SU-DHL-6 (cell line): ENCODE data around the gene MAML3.

Experiments used
- CTCF ChIP-seq: fragments of 200-600 bp; sonication (generic); IDR thresholded peaks from one replicate; pipeline ENCODE4 v1.5.1; 2017; ENCODE audit warnings: antibody characterized with exemption, mild to moderate bottlenecking, low read length, moderate library complexity; ENCODE audit not compliant: insufficient read depth, poor library complexity, severe bottlenecking
- EZH2phosphoT487 ChIP-seq: fragments of 200-600 bp; sonication (generic), shearing (Covaris generic); conservative IDR thresholded peaks from 2 replicates; pipeline ENCODE4 v1.6.1; 2018; ENCODE audit warnings: mild to moderate bottlenecking, antibody characterized with exemption, low read length, moderate library complexity, mixed read lengths

GRCh38 chr4:140134746-140135425, 19.1 kb downstream of the MAML3 start:
- no peak for TF ChIP-seq CTCF
- no peak for TF ChIP-seq EZH2phosphoT487
